Measurements from ENCODE around the gene PITHD1.

- no peak for TF ChIP-seq CTCF (IDR thresholded peaks at IDR 0.05; ENCODE audit: extremely low read depth in 1 of 2, insufficient read depth in 1 of 2, low read depth in 1 of 2, low read length in 2 of 2)
- TF ChIP-seq POLR2AphosphoS5 (IDR thresholded peaks at IDR 0.05; ENCODE audit: insufficient read depth, low read depth, low read length) = no peak
- TF ChIP-seq MAX (IDR thresholded peaks at IDR 0.05; ENCODE audit: insufficient read depth, insufficient read length) = no peak
These were observed 39.4 kb downstream of the PITHD1 start for GRCh38 chr1:23817633-23818032.
